Epithelial cell of esophagus (primary cell): Measurements from ENCODE around the gene HERC4.

ENCODE experiments used
- DNase-seq: peaks from one replicate; pipeline ENCODE4 v3.0.0; 2010; ENCODE audit warnings: low read depth
- H3K4me3 ChIP-seq: 2 replicates; pipeline ENCODE4 v1.5.1; 2011; ENCODE audit warnings: mild to moderate bottlenecking, low read length, control low read depth
- TF ChIP-seq, protein P1 (sequence below): IDR thresholded peaks from 2 replicates; pipeline ENCODE4 v1.5.1; 2011; ENCODE audit warnings: low read depth, mild to moderate bottlenecking, low read length, control low read depth, inconsistent platforms; ENCODE audit not compliant: insufficient read depth; ENCODE audit errors: missing control alignments

HERC4 gene

DNA sequence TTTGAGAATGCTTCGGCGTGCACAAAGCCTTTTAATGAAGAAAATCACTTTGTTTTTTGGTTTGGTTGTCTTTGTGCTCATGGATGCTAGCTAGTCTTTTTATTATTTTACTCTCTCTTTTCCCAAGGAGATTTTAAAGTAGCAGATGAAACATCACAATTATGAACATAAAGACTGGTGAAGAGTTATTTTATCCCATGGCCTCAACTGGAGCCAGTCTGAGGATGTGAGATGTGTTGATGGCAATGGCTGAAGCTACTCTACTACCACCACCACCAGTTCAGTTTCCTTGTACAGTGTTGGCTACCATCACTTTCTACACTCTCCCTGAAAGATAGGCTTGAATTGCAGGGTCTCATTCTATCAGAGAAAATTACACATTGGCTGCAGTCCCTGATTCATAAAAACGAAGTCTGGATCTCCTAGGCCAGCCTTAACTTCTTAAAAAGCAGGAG is 494 bp upstream of the HERC4 start:
- peak overlapping the region; percentile 27 for H3K4me3 ChIP-seq
- no peak for DNase-seq
- TF ChIP-seq, protein P1, sequence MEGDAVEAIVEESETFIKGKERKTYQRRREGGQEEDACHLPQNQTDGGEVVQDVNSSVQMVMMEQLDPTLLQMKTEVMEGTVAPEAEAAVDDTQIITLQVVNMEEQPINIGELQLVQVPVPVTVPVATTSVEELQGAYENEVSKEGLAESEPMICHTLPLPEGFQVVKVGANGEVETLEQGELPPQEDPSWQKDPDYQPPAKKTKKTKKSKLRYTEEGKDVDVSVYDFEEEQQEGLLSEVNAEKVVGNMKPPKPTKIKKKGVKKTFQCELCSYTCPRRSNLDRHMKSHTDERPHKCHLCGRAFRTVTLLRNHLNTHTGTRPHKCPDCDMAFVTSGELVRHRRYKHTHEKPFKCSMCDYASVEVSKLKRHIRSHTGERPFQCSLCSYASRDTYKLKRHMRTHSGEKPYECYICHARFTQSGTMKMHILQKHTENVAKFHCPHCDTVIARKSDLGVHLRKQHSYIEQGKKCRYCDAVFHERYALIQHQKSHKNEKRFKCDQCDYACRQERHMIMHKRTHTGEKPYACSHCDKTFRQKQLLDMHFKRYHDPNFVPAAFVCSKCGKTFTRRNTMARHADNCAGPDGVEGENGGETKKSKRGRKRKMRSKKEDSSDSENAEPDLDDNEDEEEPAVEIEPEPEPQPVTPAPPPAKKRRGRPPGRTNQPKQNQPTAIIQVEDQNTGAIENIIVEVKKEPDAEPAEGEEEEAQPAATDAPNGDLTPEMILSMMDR = no peak

DNA sequence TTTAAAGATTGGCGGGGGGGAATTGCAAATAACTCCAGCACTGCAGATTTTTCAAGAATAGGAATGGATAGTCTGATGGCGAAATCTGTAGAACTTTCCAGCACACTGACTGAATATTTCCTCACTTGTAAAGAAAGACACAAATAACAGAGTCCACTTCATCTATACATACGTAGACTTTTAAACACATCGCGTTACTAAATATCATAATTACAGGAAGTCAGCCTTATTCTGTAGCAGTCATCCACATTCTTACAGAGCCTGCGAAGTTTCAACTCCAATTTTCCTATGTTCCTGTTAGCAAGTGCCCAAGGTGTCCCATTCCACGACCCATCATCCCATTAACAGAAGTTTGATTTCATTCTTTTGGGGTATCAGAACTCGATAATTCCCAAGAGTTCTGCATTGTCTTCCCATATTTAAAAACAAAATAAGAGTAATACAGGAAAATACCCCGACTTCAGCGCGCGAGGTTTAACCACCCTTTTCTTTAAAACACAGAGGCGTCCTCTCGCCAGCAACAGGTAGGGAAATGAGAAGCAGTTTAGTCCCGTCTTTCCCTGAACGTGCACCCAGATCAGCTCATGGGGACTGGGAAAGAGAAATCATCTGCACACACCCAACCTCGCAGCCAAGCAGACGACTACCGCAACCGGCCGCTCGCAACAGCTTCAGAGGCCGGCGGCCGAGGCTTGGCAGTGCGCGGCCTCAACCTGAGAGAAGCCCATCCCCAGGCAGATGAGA is 880 bp downstream of the HERC4 start:
- peak; percentile 23 for DNase-seq
- peak overlapping the region; percentile 92 for H3K4me3 ChIP-seq
- TF ChIP-seq, protein P1 = no peak

DNA sequence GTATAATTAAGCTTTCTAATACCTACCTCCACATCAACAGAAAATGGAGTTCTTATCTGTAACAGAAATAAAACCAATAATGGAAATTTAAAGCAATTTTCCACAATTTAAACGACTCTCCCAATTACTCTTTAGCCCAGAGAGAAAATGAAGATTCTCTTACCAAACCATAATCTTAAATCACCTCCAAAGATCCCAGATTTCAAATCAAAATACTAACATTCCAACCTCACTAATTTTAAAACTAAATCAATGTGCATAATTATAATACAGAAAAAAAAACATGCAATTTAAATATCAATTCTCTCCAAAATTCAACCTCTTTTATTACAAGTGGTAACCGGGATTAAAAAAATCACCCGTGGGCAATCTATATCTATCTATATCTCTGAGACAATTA is 1.5 kb downstream of the HERC4 start:
- H3K4me3 ChIP-seq = peak overlapping the region; percentile 92
- DNase-seq = no peak
- TF ChIP-seq, protein P1 = no peak

DNA sequence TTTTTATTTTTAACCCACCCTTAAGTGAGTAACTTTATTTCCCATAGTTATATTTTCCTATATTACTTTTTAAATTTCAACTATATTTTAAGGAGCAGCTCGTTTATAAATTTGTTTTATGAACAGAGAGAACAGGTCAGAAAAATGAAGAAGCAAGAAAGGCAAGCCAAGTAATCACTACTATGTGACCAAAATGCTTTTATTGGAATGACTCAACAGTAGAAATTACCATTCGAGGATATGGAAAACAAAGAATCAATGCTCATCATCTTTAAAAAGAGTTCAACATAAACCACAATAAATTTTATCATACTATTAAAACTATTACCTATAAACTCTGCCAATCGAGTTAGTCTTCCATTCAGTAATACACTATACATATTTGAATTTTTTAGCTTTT is 7.6 kb downstream of the HERC4 start:
- H3K4me3 ChIP-seq = no peak overlapping the region
- TF ChIP-seq, protein P1 = no peak
- DNase-seq = no peak

DNA sequence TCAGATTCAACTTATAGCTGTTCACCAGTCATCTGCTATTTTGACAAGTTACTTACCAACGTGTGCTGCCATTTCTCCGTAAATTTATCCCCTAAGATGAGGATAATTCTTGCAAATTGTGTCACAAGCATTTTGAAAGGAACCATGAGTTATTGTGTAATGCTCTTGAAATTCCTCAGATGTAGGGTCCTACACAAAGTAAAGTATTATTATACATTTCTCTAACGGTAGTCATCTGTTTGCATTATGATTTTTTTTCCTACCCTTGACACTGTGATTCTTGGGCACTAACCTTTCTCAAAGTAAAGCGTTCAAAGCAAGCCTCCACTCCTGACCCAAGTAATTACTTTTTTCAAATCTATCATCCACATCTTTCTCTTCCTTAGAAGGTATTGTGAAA is 8.1 kb downstream of the HERC4 start:
- TF ChIP-seq, protein P1 = no peak
- H3K4me3 ChIP-seq = no peak overlapping the region
- DNase-seq = no peak

DNA sequence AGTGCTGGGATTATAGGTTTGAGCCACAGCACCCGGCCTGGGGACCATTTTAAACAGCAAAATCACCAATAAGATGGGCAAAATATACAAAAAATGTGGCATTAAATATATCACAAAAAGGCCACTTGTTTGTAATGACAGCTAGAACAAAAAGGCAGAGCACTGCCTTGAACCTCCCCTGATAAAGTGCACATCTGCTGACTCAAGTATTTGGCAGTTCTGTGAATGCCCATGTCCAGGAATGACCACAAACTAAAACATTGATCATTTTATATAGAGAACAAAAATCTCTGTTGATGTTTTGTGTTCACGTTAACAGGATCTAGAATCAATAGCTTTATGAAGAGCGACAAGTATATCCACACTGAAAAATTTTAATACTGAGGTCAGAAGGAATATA is 21.5 kb downstream of the HERC4 start:
- TF ChIP-seq, protein P1 = no peak
- no peak overlapping the region for H3K4me3 ChIP-seq
- no peak for DNase-seq

DNA sequence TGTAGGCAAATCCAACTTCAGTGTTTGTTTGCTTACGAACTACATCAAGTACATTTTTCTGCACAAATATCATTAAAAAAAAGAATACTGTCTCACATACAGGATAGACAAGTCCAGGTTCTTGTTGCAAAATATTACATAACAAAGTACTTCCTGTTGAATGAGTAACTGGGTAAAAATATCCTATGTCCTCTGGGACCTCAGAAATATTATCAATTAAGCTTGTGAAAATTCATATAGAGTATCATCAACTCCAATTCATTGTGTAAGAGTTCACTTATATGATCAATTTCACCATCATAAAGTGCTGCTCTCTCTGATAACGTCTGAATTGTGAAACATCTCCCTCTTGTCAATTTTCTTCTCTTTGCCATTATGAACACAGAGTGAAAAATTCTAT is 22.6 kb downstream of the HERC4 start:
- peak; percentile 65 for DNase-seq
- H3K4me3 ChIP-seq = no peak overlapping the region
- TF ChIP-seq, protein P1 = no peak
